ENCODE results near the gene CHST7.
A peak's percentile ranks its signal among the peaks of the same experiment; 100 is the strongest.
"Not testable (repeated sequence)": the region's sequence is repeated elsewhere in the genome, so short reads cannot be mapped to it uniquely, and the experiment has no call there.

Gene CHST7, protein sequence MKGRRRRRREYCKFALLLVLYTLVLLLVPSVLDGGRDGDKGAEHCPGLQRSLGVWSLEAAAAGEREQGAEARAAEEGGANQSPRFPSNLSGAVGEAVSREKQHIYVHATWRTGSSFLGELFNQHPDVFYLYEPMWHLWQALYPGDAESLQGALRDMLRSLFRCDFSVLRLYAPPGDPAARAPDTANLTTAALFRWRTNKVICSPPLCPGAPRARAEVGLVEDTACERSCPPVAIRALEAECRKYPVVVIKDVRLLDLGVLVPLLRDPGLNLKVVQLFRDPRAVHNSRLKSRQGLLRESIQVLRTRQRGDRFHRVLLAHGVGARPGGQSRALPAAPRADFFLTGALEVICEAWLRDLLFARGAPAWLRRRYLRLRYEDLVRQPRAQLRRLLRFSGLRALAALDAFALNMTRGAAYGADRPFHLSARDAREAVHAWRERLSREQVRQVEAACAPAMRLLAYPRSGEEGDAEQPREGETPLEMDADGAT

DNA sequence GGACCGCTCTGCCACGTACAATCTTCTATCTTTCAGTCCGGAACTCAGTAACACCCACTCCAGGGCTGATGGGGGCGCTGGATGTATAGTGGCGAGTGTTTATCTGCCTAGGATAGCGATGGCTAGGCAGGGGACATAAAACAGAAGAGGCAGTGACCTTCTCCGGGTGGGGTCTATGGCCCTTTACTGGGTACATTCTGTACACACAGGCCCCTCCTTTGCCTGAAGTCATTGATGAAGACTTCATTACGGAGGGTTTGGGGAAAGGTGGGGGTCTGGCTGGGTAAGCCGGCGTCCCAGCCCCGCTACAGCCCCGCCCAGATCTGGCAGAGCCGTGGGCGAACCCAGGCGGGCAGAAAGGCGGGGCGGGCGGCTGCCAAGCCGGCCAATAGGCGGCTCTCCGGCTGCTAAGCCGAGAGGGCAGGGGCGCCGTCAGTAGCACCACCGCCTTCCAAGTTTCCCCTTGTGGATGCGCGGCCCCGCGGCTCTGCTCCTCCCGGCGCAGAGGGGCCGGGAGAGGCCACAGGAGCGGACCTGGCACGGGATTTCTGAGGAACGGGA lies at the start of gene CHST7:
Gene CHST7, plus strand, starts transcription at position 435 of the 561 bp plus-strand sequence. CDS start 167 bp downstream, outside the sequence.
- DNase-seq = peak; percentile 48

DNA sequence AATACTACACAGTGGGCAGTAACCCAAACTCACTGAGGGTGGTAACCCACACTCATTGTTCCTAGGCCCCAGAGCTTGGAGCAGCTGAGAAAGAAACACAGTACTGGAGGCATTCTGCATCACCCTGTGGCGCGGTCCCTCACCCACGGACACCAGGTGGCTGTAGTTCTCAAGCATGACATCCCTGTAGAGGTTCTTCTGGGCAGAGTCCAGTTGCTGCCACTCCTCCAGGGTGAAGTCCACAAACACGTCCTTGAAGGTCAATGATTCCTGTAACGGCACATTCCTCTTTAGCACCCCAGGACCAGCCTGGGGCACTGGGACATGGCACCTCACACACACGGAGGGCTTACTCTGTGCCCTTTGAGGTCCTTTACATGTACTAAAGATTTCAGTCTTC lies 44.9 kb upstream of the CHST7 start:
- not testable (repeated sequence) for DNase-seq

DNA sequence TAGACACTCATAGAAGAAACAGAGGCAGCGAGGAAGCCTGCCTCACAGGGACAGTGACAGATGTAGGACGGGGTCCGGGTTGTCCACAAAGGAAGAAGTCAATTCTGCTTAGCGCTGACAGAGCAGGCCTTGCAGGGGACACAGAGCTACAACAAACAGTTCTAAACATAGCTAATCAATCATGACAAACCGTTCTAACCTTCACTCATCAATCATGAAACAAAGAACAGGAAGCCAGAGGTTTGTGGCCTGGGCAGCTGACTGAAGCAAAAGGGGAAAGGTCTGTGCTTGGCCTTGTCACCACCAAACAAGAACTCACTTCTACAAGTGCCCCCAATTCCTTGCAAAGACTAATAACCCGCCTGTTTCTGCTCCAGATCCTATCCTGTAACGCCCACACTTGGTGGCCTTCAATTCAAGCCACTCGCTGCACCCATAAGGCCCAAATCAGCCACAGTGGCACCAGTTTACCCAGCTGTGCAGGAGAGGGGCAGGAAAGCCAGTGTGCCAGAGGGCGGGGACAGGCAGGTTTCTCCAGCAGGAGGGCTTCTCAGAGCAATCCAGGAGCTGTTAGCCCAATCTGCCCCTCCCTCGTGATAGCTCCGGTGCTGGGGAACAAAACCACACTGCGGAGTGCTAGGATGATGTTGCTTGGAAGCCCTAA lies 43.7 kb upstream of the CHST7 start:
- DNase-seq = not testable (repeated sequence)

DNA sequence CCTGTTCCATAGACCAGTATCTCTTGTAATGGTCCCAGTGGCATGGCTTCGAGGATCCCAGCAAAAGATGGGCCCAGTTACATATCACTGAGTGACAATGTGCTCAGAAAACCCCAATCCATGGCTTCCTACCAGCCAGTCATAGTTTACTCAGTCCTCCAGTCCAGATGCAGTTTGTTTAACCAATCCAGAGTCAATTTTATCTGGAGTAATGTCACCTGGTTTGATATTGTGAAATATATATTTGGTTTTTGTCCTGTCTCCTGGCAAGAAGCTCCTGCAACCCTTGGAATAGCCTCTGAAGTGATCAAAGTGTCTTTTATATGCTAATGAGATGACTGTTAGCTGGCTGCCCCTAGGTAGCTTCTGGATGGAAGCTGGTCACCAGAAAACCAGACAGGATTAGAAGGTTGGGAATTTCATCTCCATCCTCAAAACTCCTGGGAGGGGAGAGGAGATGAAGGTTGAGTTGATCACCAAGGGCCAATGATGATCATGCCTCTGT lies 43.1 kb upstream of the CHST7 start:
- DNase-seq = not testable (repeated sequence)

DNA sequence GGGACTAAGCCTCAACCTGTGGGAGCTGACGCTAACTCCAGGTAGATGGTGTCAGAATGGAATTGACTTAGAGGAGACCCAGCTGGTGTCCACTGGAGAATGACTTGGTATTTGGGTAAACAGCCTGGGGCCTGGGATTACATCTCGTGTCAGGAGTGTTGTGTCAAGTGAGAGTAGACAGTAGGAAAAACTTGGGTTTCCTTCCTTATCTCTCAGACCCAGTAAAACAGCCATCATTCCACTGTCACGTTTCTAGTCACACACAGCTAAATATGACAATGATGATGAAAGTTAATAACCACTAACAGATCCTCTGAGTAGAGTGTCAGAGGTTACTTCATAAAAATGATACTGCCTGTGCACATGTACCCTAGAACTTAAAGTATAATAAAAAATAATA lies 42.1 kb upstream of the CHST7 start:
- no peak for DNase-seq

DNA sequence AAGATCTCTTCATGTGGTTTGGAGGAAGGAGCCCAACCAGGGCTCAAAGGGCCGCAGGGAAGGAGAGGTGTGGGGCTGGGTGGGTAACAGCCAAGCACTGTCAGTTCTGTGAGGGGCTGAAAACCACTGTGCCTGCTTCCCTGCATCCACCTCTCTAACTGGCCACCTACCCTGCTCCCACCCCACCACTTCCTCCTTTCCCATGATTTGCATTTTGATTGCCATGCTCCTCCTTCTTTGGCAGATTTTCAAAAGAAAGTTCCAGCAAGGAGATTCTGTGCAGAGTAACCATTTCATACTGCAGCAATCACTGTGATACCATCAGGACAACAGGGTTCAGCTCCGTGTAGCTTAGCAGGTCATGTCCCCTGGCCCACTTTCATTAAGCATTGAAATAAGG lies 30.1 kb upstream of the CHST7 start:
- no peak for DNase-seq

DNA sequence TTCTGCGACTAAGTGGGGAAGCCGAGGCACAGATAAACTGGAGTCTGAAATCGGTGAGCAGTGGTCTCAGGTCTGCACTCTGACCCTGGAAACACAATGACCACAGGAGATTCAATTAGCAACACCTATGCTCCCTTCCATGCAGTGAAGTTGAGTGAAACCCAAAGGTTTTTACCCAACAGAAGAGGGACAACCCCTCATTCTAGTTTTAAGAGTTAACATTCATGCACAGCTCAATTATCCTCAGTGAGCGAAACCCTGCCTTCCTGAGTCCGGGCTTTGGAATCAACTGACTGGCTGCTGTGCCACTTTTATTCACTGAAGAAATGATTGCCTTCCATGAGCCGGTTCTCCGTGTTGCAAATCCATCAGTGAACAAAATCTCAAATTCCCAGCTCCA lies 29.0 kb upstream of the CHST7 start:
- DNase-seq = not testable (repeated sequence)

DNA sequence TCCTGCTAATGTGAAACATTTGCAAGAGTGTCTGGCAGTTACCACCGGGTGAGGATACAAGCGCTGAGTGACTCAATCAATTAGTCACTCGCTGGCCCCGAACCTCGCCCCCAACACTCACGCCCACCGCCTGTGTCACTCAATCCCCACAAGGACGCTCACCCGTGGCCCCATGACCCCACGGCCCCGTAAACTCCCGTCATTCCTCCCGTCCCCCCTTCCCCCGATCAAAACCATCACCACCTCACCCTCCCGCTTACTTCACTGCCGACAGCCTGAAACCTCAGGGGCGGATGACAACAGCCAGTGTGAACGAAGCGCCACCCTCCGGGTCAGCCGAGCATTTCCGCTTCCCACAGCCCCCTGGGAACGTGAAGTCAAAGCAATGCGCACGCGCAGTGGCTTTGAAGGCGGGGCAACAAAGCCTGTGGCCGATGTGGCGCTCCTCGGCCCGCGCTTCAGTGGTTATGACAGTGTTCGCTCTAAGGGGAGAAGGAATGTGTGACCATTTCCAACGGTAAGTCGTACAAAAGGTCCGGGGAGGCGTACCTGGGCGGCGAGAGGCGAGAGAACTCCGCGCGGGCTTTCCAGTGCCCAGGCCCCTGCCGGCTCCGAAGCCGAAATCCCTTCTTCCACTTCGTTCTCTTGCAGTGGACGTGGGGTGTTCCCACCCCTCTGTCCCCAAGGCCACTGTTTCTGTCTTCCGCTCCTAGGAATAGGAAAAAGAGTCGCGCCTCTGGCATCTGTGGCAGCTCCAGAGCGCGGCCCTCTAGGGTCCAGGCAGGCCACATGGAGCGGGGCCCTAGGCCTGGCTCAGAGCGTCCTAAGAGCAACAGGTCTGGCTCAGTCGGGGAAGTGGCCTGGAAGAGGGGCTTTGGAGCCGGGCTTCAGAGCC lies 28.2 kb upstream of the CHST7 start, which contains the start of gene ZNF674:
Gene ZNF674, minus strand, starts transcription at position 311 of the 895 bp plus-strand sequence. CDS start 3,334 bp downstream, outside the sequence.
- DNase-seq = peak; percentile 94

DNA sequence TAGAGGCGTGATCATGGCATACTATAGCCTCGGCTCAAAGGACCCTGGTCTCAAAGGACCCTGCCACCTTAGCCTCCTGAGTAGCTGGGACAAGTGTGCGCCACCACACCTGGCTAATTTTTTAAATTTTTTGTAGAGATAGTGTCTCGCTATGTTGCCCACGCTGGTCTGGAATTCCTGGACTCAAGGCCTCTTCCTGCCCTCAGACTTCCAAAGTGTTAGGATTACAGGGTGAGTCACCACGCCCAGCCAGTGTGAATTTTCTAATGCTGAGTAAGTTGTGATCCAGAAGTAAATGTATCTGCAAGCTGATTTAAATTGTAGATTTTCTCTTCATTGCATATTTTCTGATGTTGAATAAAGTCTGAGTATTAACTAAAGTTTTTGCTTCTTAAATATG lies 25.7 kb upstream of the CHST7 start:
- no peak for DNase-seq

DNA sequence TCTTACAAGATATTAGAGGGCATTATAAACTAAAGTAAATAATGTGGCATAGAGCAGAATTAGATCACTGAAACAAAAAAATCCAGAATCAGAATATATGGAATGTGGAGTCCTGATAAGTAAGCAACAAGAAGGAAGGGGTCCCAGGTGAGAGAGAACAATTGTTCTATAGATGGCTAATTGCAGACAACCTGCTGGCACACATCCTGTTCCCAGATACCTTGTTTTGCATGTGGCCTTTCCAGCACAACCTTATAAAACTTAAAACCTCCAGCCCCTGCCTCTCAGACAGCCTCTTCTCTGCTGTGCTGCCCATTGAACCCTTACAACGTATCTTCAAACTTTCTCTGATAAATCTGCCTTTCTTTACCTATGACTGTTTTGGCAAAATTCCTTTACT lies 23.7 kb upstream of the CHST7 start:
- no peak for DNase-seq

DNA sequence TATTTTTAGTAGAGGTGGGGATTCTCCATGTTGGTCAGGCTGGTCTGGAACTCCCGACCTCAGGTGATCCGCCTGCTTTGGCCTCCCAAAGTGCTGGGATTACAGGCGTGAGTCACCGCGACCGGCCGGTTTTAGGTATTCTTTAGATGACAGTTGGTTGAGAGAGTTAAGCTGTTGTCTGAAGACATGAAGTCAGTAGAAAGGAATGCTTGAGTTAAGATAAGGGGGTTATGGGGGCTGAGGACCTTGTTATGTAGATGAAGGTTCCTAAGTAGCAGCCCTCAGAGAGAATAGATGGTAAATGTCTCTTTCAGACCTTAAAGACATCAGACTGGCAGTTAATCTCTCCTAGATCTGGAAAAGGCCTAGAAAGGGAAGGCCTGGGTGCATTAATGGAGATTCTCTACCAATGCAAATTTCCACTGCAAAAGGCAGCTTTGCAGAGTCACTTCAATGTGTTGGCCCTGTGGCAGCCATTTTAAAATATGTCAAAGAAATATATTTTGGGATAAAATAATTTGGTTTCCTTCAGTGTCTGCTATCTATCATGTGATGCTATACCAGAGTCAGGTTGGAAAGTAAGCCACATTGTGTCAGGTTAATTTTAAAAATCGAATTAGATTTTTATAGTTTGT lies 22.0 kb upstream of the CHST7 start:
- no peak for DNase-seq

DNA sequence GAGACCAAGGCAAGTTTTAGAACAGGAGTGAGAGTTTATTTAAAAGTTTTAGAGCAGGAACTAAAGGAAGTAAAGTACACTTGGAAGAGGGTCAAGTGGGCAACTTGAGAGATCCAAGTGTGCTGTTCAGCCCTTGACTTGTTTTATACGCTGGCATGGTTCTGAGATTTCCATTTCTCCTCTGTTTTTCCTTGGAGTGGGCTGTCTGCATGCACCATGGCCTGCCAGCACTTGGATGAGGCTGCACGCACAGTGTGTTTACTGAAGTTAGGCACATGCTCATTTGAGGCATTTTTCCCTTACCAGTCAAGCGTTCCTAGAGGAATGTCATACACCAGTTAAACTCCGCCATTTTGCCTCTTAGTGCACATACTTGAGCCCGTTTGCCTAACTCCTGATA lies 19.6 kb upstream of the CHST7 start:
- DNase-seq = no peak

DNA sequence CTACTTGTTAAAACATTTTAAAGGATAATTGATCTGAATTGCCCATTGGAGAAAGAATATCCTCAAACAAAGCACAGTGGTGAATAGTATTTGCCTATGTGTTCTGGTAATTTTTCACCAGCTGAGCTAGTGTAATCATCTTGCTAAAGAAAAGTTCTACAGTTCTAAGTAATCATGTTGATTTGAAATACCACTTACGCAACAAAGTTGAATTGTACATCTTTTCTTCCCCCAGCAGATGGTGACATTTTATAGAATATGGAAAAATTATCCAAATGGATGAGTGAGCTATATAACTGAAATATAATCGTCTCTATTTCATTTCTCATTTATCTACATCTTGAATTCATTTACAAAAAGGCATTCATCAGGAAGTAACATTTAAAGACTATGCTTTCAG lies 18.6 kb upstream of the CHST7 start:
- DNase-seq = no peak

DNA sequence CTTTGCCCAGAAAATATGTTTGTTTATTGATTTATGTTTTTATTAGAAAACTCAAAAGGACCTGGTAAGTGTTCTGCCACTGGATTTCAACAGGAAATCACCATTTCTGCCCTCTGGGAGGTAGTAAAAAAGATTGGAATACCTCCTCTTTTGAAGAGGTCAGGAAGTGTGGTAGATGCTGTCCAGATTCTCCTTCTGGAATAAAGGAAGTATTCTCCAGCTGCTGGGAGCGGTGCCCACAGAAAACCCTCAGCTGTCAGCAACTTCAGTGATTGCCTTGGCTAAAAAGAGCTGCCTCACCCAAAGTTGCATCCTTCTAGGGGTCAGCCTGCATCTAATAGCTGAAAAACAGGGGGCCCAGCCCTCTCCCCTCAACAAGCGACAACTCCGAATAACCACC lies 14.5 kb upstream of the CHST7 start:
- DNase-seq = no peak

DNA sequence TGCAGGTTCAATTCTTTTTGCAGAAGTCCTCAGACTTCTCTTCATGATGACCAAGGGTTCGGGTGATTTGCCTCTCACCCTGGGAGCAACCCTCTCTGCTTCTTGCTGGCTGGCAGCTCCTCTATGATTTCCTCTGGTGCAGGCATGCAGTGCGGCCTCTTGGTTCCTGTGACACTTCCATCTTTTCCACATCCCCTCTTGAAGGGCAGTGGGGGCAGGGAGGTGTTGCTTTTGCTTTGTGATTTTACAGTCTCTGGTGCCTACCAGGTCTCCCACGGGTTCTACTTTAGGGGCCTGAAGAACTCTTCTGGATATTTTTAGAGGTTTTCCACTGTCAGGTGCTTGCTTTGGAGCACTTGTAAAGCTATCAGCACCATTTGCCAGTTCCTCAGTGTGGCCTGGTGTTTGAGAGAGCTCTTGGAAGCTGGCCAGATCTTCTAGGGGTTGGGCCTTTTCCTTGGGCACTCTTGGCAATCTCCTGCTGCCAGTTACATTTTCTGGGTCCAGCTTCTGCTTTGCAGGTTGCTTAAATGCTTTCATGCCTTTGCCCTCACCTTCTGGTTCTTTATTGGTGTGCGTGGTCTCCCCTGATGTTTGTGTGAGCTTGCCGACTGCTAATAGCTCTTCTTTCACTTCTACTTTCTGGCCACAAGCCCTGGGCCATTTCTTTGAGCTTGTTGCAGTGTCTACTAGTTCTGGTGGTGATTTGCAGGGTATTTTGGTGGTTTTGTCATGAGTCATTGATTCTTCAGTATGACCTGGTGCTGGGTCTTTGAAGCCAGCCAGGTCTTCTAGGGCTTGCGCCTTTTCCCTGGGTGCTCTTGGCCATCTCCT lies 11.5 kb upstream of the CHST7 start:
- DNase-seq = no peak

DNA sequence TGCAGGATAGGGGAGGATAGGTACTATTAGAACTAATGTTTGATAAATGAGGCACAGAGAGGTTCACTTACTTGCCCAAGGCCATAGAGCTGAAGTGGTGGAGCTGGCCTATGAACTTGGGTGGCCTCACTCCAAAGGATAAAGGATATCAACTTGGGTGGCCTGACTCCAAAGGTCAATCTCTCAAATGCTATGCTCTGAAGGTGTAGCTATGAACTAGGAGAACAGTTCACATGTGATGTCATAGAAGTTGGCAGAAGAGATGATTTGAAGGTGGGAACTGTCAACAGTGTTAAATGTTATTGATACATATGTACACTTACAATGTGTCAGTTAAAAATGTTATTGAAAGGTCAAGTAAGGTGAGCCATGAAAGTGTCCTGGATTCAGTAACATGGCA lies 6.2 kb upstream of the CHST7 start:
- no peak for DNase-seq

DNA sequence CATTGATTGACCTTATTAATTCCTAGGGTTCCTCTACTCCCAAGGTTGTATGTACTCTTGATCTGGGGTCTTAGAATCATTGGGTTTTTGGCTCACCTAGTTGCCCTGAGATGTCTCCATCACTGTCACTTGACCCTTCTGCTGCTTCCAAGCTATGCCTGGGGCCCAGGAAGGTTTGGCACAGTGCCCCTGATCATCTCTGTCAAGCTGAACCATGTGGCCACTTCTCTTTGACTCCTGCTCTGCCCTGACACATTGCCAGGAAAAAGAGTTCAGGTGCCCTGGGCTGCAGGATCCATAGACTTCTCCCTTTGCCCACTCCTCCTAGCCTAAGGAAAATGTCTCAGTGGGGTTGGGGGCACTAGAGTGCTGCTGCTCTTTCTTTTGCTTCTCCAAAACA lies 3.9 kb upstream of the CHST7 start:
- DNase-seq = no peak

DNA sequence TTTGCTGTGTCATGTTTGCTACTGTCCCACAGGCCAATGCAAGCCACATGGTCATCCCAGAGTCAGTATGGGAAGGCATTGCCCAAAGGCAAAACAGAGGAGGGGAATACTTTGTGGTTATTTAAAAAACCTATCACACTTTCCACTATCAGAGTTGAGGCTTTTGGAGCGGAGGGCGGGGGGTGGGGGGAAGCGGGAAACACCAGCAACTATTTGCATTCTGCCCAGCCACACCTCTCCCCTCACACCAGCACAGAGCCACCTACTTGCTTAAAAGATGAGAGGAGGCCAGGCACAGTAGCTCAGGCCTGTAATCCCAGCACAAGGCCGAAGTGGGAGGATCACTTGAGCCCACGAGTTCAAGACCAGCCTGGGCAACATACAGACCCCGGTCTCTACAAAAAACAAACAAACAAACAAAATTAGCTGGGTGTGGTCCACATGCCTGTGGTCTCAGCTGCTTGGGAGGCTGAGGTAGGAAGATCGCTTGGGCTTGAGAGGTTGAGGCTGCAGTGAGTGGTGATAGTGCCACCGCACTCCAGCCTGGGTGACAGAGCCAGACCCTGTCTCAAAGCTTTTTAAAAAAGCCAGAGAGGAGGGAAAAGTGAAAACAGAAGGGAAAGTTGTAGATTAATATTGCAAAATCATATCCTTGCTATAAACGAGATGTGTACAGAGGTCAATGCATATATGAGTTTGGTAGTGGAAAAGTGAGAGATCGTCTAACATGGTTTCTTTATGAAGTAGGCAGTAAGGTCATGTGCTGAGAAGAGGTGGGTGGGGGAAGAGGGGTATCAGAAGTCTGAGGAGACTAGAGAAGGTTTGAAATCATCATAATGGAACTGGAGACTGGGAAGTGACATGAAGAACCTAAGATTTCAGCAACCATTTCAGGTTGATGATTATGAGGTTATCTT lies 1.9 kb upstream of the CHST7 start:
- no peak for DNase-seq

DNA sequence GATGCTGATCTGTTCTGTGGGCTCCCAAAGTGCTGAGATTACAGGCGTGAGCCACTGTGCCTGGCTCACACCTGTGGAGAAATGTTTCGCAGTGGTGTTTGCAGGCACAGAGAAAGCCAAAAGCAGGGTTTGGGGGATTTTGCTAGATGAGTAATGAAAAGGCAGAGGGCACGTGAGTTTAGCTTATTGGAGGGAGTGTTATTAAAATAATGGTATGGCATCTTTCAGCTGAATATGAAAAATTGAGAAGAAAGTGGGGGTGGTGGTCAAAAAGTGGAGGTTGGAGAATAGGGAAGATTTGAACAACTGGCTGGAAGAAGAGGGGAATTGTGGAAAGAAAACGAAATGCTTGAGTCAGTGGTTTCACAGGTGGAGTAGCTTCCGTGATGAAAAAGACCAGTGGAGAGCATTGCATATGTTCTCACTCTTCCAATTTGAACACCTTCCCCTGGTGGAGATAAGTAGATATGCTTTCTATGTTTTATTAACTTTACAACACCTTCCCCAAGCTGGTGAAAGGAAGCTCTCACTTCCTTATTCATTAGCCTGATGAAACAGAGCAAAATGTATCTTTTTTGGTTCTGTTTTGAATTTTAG lies 1.1 kb upstream of the CHST7 start:
- DNase-seq = peak; percentile 62

Data from stimulated activated CD4-positive, alpha-beta T cell treated with anti-CD3 and anti-CD28 coated beads, Interleukin-1b, Interleukin-23, amount 100 ng/mL, for 48 hours (primary cell).